ENCODE measurements around the gene SMYD5. TPM values are rescaled to one million over a fixed set of nuclear protein-coding genes. Genes with fewer than 3 reads are reported as not detected.

SMYD5 gene
- total and polyA plus RNA-seq, 2 donors (not counting 3 experiments of a cell fraction or from before 2014, with no cell fraction given): 16.2 to 31.7 TPM

GRCh38 chr2:73235315-73236028 lies 21.4 kb downstream of the SMYD5 start:
- FAIRE-seq: peak; percentile 50
- POLR2A ChIA-PET: interaction anchor here (1.4 kb wide), 1 partner anchor 9 kb away, joined by 3 read pairs; no protein-coding TSS in a partner anchor
- Histone ChIP-seq H2AFZ (ENCODE audit: low read depth, low read length) (no peak overlapping the region), H3K4me1 (ENCODE audit: control insufficient read depth, extremely low read depth, insufficient read depth, low read length) (peaks cover 38% of the 10 kb centered on the region), H3K79me2 (ENCODE audit: control insufficient read depth, insufficient read depth, low read length) (peaks cover 63% of the 10 kb centered on the region), H3K27ac (ENCODE audit: insufficient read depth, low read depth, low read length) (no peak overlapping the region), H3K27me3 (ENCODE audit: control insufficient read depth in 2 of 2, insufficient read depth in 2 of 2, low read length in 2 of 2) (no peaks in the 10 kb centered on the region), H3K36me3 (ENCODE audit: control insufficient read depth in 2 of 2, extremely low read depth in 1 of 2, insufficient read depth in 2 of 2, low read length in 2 of 2) (peaks cover 0 to 7% of the 10 kb centered on the region in 2 experiments), H3K9me3 (replicated peaks; ENCODE audit: control insufficient read depth, insufficient read depth, low read length) (no peaks in the 10 kb centered on the region), H3K9ac (replicated peaks; ENCODE audit: extremely low read depth, insufficient read depth, low read length) (peak overlapping the region; percentile 85), H3K4me3 (replicated peaks in 1 of 3; ENCODE audit: insufficient read depth in 1 of 3, low read depth in 1 of 3, low read length in 3 of 3) (peak overlapping the region; percentile 76 to 90 (median 85)), H3K9me1 (replicated peaks; ENCODE audit: control insufficient read depth, extremely low read depth, insufficient read depth, low read length) (no peaks in the 10 kb centered on the region), H4K20me1 (replicated peaks; ENCODE audit: control insufficient read depth, extremely low read depth, insufficient read depth, low read length) (no peaks in the 10 kb centered on the region), H3K4me2 (ENCODE audit: insufficient read depth, low read length) (peak overlapping the region; percentile 97)
- TF ChIP-seq MAX (IDR thresholded peaks at IDR 0.05; ENCODE audit: insufficient read depth, insufficient read length) (no peak), JUN (IDR thresholded peaks at IDR 0.05; ENCODE audit: borderline replicate concordance, insufficient read depth, insufficient read length, low read depth) (no peak), POLR2AphosphoS5 (IDR thresholded peaks at IDR 0.05; ENCODE audit: insufficient read depth, low read depth, low read length) (no peak), GATA2 (IDR thresholded peaks at IDR 0.05; ENCODE audit: insufficient read depth, insufficient read length, low read depth, low read length) (no peak)
- TF ChIP-seq, protein P1, sequence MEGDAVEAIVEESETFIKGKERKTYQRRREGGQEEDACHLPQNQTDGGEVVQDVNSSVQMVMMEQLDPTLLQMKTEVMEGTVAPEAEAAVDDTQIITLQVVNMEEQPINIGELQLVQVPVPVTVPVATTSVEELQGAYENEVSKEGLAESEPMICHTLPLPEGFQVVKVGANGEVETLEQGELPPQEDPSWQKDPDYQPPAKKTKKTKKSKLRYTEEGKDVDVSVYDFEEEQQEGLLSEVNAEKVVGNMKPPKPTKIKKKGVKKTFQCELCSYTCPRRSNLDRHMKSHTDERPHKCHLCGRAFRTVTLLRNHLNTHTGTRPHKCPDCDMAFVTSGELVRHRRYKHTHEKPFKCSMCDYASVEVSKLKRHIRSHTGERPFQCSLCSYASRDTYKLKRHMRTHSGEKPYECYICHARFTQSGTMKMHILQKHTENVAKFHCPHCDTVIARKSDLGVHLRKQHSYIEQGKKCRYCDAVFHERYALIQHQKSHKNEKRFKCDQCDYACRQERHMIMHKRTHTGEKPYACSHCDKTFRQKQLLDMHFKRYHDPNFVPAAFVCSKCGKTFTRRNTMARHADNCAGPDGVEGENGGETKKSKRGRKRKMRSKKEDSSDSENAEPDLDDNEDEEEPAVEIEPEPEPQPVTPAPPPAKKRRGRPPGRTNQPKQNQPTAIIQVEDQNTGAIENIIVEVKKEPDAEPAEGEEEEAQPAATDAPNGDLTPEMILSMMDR (IDR thresholded peaks at IDR 0.05; ENCODE audit: extremely low read depth in 1 of 2, insufficient read depth in 1 of 2, low read depth in 1 of 2, low read length in 2 of 2): no peak
- BruUV-seq (replicated peaks): no TSS peak
- DNase-seq (ENCODE audit: low read depth, low spot score): peak; percentile 9
- intact Hi-C loops (cut with micrococcal nuclease) (no loop called here), dilution Hi-C loops (cut with MboI; ENCODE audit: extremely low pct_ligation_motif_present, low sequenced_read_pairs) (no loop called here)
- CTCF ChIA-PET: interaction anchor here (1.0 to 2.8 kb wide), 3 partner anchors 15 to 55 kb away, joined by 3 to 8 read pairs (median 4); no protein-coding TSS in a partner anchor
